Endothelial cell of umbilical vein (primary cell): ENCODE measurements around the gene KRTAP10-2. TPM values are rescaled to one million over a fixed set of nuclear protein-coding genes. Genes with fewer than 3 reads are reported as not detected.

ENCODE experiments used
- BruUV-seq: library from RNA; stranded (reverse); fragments of 400-500 nt; replicated peaks from 2 replicates; lab custom pipeline; 2021; lab: Mats Ljungman, UMichigan
- CTCF ChIA-PET: fragments of 300-600, 350-600 bp; sonication (Branson Sonifier 250); formaldehyde crosslinking; loops from one replicate; lab custom pipeline; 2021; ENCODE audit warnings: antibody characterized with exemption, inconsistent platforms; lab: Charles Lee
- POLR2A ChIA-PET: fragments of 300-600, 350-600 bp; sonication (Branson Sonifier 250); formaldehyde crosslinking; loops from one replicate; lab custom pipeline; 2021; ENCODE audit warnings: antibody characterized with exemption, inconsistent platforms; lab: Charles Lee
- DNase-seq: peaks from one replicate; pipeline ENCODE4 v3.0.0-alpha.2; 2011; ENCODE audit warnings: low read depth, low spot score
- FAIRE-seq: peaks from 2 replicates; lab custom pipeline; 2011; peaks lifted over from hg19 to GRCh38; lab: Jason Lieb, UNC
- H2AFZ ChIP-seq: 2 replicates; pipeline ENCODE4 v1.6.0; 2012; ENCODE audit warnings: low read depth, low read length, control low read depth, inconsistent platforms
- H3K27ac ChIP-seq: 2 replicates; pipeline ENCODE4 v1.5.1; 2011; ENCODE audit warnings: low read depth, mild to moderate bottlenecking, control low read depth, low read length, moderate library complexity; ENCODE audit not compliant: insufficient read depth
- H3K27me3 ChIP-seq, 2 experiments: 2 replicates each; pipeline versions ENCODE4 v1.6.0 to v1.6.1; 2011; ENCODE audit warnings: low read length in 2 of 2, mixed read lengths in 1 of 2; ENCODE audit not compliant: control insufficient read depth in 2 of 2, insufficient read depth in 2 of 2
- H3K36me3 ChIP-seq, 2 experiments: 2 replicates in 1 of 2; 3 replicates in 1 of 2; pipeline ENCODE4 v1.5.1; 2011; ENCODE audit warnings: low read length in 2 of 2, mild to moderate bottlenecking in 1 of 2, moderate library complexity in 1 of 2; ENCODE audit not compliant: control insufficient read depth in 2 of 2, insufficient read depth in 2 of 2; ENCODE audit errors: extremely low read depth in 1 of 2
- H3K4me1 ChIP-seq: 3 replicates; pipeline ENCODE4 v1.5.1; 2011; ENCODE audit warnings: mild to moderate bottlenecking, low read length; ENCODE audit not compliant: control insufficient read depth, insufficient read depth; ENCODE audit errors: extremely low read depth
- H3K4me2 ChIP-seq: 2 replicates; pipeline ENCODE4 v1.6.1; 2011; ENCODE audit warnings: low read length, control low read depth, mixed read lengths; ENCODE audit not compliant: insufficient read depth
- H3K4me3 ChIP-seq, 3 experiments: fragments of 200-600 bp in 1 of 3; sonication (generic), shearing (Covaris generic) in 1 of 3; replicated peaks in 1 of 3; 2 replicates each; pipeline ENCODE4 v1.5.1; 2011 to 2016; ENCODE audit warnings: control low read depth in 3 of 3, low read length in 3 of 3, mild to moderate bottlenecking in 2 of 3, inconsistent platforms in 1 of 3, low read depth in 1 of 3, moderate library complexity in 1 of 3; ENCODE audit not compliant: insufficient read depth in 1 of 3
- H3K79me2 ChIP-seq: 2 replicates; pipeline ENCODE4 v1.6.0; 2012; ENCODE audit warnings: low read length, inconsistent platforms; ENCODE audit not compliant: control insufficient read depth, insufficient read depth
- H3K9ac ChIP-seq: replicated peaks from 2 replicates; pipeline ENCODE3; 2011; ENCODE audit warnings: low read length, control low read depth; ENCODE audit not compliant: insufficient read depth; ENCODE audit errors: extremely low read depth
- H3K9me1 ChIP-seq: replicated peaks from 3 replicates; pipeline ENCODE4 v1.6.0; 2011; ENCODE audit warnings: mild to moderate bottlenecking, low read length; ENCODE audit not compliant: control insufficient read depth, insufficient read depth; ENCODE audit errors: extremely low read depth
- H3K9me3 ChIP-seq: replicated peaks from 2 replicates; pipeline ENCODE4 v1.5.1; 2012; ENCODE audit warnings: low read length, inconsistent platforms; ENCODE audit not compliant: control insufficient read depth, insufficient read depth
- H4K20me1 ChIP-seq: replicated peaks from 2 replicates; pipeline ENCODE3; 2011; ENCODE audit warnings: mild to moderate bottlenecking, low read length; ENCODE audit not compliant: control insufficient read depth, insufficient read depth; ENCODE audit errors: extremely low read depth
- EZH2 ChIP-seq: IDR thresholded peaks from 2 replicates; pipeline ENCODE4 v1.6.1; 2012; ENCODE audit warnings: borderline replicate concordance, low read depth, mild to moderate bottlenecking, moderate library complexity, low read length, inconsistent platforms; ENCODE audit not compliant: severe bottlenecking
- FOS ChIP-seq: IDR thresholded peaks from 2 replicates; pipeline ENCODE4 v1.6.1; 2011; ENCODE audit warnings: mild to moderate bottlenecking, low read length, moderate library complexity, borderline replicate concordance; ENCODE audit not compliant: insufficient read depth
- GATA2 ChIP-seq: IDR thresholded peaks from 2 replicates; pipeline ENCODE4 v1.7.0; 2011; ENCODE audit warnings: low read depth, mild to moderate bottlenecking, moderate library complexity, mixed read lengths, low read length; ENCODE audit not compliant: insufficient read length, insufficient read depth
- JUN ChIP-seq: IDR thresholded peaks from 2 replicates; pipeline ENCODE4 v1.6.1; 2011; ENCODE audit warnings: borderline replicate concordance, low read depth; ENCODE audit not compliant: insufficient read length, insufficient read depth
- MYC ChIP-seq: IDR thresholded peaks from one replicate; pipeline ENCODE4 v1.6.1; 2011; ENCODE audit warnings: mild to moderate bottlenecking, low read depth, low read length
- POLR2A ChIP-seq: IDR thresholded peaks from 2 replicates; pipeline ENCODE4 v1.6.1; 2012; ENCODE audit warnings: low read depth, mild to moderate bottlenecking, control low read depth, low read length
- POLR2AphosphoS5 ChIP-seq: IDR thresholded peaks from 2 replicates; pipeline ENCODE4 v1.6.1; 2012; ENCODE audit warnings: low read depth, mild to moderate bottlenecking, control low read depth, low read length, moderate library complexity; ENCODE audit not compliant: insufficient read depth
- dilution Hi-C: fragments of 300-500 bp; cut with MboI; formaldehyde crosslinking; loops from one replicate; pipeline ENCODE4 v1.15.0; 2019; ENCODE audit warnings: low sequenced_read_pairs; ENCODE audit not compliant: extremely low pct_ligation_motif_present
- intact Hi-C: fragments of 100-400 bp; cut with micrococcal nuclease; formaldehyde crosslinking; loops from one replicate; pipeline ENCODE4 v1.10.0; 2022
- polyA plus RNA-seq, 4 experiments: library from polyadenylated mRNA; depleted of rRNA in 3 of 4; stranded (reverse) in 3 of 4; unstranded in 1 of 4; fragments of >200 nt; gene quantifications; 2 replicates each; pipeline versions ENCODE4 v1.2.1 to v1.2.3, GENCODE V29; 2011 to 2012; ENCODE audit warnings: missing spikeins in 1 of 4
- total RNA-seq: library from RNA; stranded (reverse); gene quantifications from 2 replicates; pipeline ENCODE4 v1.2.3, GENCODE V29; 2021
- TF ChIP-seq, protein P1 (sequence below), 2 donors: IDR thresholded peaks; 1 replicate in 1 of 2; 2 replicates in 1 of 2; pipeline ENCODE4 v1.5.1; 2011; ENCODE audit warnings: low read length in 2 of 2, mild to moderate bottlenecking in 2 of 2, moderate library complexity in 2 of 2, control low read depth in 1 of 2, inconsistent platforms in 1 of 2, low read depth in 1 of 2; ENCODE audit not compliant: insufficient read depth in 1 of 2; ENCODE audit errors: extremely low read depth in 1 of 2
- TF ChIP-seq, protein P2 (sequence below): IDR thresholded peaks from 2 replicates; pipeline ENCODE4 v1.6.1; 2011; ENCODE audit not compliant: insufficient read depth, insufficient read length

Gene KRTAP10-2
- total and polyA plus RNA-seq, 2 donors (not counting 3 experiments of a cell fraction or from before 2014, with no cell fraction given), result not detected

GRCh38 chr21:44525391-44526095 is 25.8 kb downstream of the KRTAP10-2 start:
- no peak for TF ChIP-seq FOS
- no peak for TF ChIP-seq POLR2AphosphoS5
- TF ChIP-seq GATA2, result no peak
- TF ChIP-seq, protein P1, sequence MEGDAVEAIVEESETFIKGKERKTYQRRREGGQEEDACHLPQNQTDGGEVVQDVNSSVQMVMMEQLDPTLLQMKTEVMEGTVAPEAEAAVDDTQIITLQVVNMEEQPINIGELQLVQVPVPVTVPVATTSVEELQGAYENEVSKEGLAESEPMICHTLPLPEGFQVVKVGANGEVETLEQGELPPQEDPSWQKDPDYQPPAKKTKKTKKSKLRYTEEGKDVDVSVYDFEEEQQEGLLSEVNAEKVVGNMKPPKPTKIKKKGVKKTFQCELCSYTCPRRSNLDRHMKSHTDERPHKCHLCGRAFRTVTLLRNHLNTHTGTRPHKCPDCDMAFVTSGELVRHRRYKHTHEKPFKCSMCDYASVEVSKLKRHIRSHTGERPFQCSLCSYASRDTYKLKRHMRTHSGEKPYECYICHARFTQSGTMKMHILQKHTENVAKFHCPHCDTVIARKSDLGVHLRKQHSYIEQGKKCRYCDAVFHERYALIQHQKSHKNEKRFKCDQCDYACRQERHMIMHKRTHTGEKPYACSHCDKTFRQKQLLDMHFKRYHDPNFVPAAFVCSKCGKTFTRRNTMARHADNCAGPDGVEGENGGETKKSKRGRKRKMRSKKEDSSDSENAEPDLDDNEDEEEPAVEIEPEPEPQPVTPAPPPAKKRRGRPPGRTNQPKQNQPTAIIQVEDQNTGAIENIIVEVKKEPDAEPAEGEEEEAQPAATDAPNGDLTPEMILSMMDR (IDR thresholded peaks at IDR 0.05; ENCODE audit: extremely low read depth in 1 of 2, insufficient read depth in 1 of 2, low read depth in 1 of 2, low read length in 2 of 2), result no peak
- TF ChIP-seq MYC, result no peak
- no peak for TF ChIP-seq EZH2
- TF ChIP-seq POLR2A, result no peak
- no peak for TF ChIP-seq JUN
- TF ChIP-seq, protein P2, sequence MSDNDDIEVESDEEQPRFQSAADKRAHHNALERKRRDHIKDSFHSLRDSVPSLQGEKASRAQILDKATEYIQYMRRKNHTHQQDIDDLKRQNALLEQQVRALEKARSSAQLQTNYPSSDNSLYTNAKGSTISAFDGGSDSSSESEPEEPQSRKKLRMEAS, result no peak
- H3K9ac ChIP-seq, result no peak overlapping the region
- no peaks in the 10 kb centered on the region for H3K4me1 ChIP-seq
- no peaks in the 10 kb centered on the region for H3K9me3 ChIP-seq
- no peak overlapping the region for H3K4me2 ChIP-seq
- ChIA-PET CTCF (no interaction called here), POLR2A (no interaction called here)
- H3K27me3 ChIP-seq, result no peaks in the 10 kb centered on the region
- H4K20me1 ChIP-seq, result no peaks in the 10 kb centered on the region
- H3K36me3 ChIP-seq, result no peaks in the 10 kb centered on the region
- no peaks in the 10 kb centered on the region for H3K9me1 ChIP-seq
- intact Hi-C loops (no loop called here), dilution Hi-C loops (no loop called here)
- no peak overlapping the region for H3K27ac ChIP-seq
- no peak overlapping the region for H3K4me3 ChIP-seq
- no peaks in the 10 kb centered on the region for H3K79me2 ChIP-seq
- DNase-seq (no peak), FAIRE-seq (no peak)
- no peak overlapping the region for H2AFZ ChIP-seq
- BruUV-seq, result no TSS peak
